HG03354 (cell line): Measurements from ENCODE around the gene PSME4.
"Not testable (repeated sequence)": the region's sequence is repeated elsewhere in the genome, so short reads cannot be mapped to it uniquely, and the experiment has no call there.

Experiments
- ATAC-seq: cut with Tn5 transposase; IDR thresholded peaks from one replicate; pipeline ENCODE4 v1.9.1; 2021; ENCODE audit warnings: mild to moderate bottlenecking; ENCODE audit not compliant: unreplicated experiment, poor library complexity, severe bottlenecking

The PSME4 gene

DNA sequence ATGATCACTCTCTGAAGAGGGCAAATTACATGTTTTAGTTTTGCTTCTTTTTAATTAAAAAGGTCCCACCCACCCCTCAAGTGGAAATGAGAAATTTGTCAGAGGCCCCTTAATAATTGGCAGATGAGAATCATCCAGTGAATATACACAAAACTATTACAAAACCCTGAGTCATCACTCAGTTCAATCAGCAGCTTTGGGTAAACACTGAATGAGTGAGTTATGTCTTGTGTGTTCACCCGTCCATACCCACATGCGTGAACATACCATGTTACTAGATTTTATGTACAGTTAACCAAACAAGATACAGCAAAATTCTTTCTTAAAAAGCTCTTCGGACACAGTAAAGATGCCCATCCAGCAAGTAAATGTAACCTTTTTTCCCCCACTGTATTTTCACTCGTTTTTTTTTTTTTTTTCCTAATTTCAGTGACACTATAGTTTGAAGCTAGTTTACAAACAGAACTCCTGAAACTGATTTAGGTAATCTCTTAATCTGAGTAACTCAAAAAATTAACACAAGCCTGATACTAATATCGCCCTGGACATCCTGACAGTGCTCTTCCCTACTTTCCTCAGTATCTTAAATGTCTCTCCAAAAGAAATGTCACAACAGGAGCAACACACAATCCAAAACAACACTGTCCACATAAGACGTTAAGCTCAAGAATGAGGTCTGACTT, 1.4 kb downstream of the PSME4 start:
- peak; percentile 32 for ATAC-seq

DNA sequence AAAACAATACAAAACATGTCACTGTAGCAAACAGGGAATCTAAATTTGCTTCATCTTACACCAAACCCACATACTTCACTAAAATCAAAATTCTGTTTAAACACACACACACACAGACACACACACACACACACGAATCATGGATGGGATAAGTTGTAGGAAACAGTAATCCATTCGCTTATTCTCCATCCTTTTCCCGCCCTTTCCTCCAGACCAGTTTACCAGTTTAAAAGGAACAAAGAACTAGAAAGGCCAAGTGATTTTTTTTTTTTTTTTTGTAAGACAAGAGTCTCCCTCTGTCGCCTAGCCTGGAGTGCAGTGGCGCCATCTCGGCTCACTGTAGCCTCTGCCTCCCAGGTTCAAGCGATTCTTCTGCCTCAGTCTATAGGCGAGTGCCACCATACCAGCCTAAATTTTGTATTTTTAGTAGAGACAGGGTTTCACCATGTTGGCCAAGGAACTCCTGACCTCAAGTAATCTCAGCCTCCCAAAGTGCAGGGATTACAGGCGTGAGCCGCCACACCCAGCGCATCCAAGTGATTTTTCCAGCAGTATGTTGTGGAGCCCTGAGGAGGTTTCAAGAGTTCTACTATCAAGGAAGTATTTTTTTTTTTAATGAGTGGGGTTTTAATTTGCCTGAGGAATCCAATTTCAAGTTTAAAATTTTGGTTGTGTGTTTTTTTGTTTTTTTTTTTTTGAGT, 5.7 kb downstream of the PSME4 start:
- no peak for ATAC-seq

DNA sequence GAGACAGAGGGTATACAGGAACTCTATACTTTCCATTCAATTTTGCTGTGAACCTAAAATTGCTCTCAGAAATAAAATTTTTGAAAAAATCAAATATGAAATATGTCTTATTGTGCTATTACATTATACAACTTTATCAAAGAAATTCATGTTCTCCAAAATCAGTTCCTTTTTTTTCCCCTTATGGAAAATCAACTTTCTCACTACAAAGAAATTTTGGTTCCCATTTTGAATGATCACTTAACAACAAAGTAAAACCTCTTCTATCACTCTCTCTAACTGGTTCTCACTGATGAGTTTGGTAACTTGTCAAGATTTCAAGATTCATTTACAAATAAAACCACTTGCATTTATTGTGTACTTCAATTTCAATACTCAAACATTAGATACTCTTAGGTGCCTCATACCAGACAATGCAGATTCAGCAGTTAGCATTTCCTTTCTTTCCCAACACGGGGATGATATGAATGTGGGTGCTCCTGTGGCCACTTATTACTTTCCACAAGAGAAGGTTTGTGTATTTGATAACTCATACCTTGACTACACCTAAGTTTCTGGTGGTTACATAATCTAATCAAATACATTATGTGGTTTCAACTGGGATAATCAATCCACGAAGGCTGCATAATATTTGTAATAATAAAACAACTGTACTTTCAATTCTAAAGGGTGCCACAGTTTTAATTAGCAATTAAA, 6.4 kb downstream of the PSME4 start:
- ATAC-seq = no peak

DNA sequence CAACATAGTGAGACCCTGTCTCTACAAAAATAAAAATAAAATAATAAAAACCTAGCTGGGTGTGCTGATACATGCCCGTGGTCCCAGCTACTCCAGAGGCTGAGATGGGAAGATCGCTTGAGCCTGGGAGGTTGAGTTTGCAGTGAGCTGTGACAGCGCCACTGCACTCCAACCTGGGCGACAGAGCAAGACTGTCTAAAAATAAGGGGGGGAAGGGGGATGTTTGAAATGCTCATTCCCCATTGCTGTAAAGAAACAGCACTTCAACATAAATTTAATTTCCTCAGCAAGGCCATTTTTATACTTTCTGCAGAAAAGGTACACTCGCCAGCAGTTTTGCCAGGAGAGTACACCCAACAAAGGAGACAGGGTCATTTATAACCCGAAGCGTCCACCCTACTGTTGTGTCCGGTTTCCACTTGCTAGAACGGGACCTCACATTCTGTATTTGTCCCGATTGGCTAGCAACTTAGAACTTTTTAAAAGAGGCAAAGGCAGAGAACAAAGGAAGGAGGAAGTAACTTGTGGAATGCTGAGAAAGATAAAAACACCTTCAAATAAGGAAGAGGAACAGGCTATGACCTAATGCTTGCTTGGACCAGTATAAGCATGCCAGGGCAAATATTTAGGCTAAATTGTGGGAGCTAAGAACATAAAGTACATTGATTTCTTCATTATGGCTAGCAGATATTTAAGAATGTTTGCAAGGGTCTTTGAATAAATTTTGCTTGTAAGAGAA, 9.1 kb downstream of the PSME4 start:
- not testable (repeated sequence) for ATAC-seq

DNA sequence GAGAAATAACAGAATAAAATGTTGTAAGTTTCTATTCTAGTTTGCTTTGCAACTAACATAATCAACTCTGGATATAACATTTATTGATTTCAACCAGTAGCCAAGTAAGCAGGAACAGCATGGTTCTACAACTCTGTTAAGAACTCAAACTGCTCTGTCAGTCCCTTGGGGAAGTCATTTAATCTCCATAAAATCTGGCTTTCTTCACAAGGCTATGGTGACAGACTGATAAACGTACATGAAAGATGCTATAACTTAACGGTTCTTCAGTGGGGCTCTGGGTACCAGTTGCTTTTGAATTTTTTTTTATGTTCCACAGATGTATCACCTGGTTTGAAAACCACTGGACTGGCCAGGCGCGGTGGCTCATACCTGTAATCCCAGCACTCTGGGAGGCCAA, 10.3 kb downstream of the PSME4 start:
- ATAC-seq = no peak

DNA sequence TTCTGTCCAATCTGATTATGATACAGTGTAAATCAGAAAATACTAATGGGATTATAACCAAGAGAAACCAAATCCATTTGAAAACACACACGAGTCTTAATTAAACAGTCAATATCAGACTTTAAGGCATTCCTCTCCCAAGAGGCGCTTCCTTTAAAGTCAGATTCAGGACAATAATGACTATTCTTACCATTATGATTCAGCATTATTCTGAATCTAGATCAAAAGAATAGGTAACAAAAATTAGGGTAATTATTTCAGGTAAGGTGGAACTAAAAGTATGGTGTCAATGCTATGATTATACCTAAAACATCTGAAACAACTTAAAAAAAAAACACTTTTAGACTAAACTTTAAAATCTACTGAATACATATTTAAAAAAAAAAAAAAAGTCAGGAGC, 12.3 kb downstream of the PSME4 start:
- no peak for ATAC-seq

DNA sequence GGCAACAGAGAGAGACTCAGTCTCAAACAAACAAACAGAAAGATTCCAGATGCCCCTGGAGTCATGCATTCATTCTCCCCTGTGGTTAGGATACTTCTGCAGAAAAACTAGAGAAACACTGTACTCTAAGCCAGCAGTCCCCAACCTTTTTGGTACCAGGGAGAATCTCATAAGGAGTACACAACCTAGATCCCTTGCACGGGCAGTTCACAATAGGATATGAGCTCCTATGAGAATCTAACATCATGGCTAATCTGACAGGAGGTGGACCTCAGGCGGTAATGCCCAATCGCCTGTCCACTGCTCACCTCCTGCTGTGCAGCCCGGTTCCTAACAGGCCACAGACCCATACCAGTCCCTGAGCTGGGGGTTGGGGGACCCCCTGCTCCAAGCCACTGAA, 18.3 kb downstream of the PSME4 start:
- no peak for ATAC-seq

DNA sequence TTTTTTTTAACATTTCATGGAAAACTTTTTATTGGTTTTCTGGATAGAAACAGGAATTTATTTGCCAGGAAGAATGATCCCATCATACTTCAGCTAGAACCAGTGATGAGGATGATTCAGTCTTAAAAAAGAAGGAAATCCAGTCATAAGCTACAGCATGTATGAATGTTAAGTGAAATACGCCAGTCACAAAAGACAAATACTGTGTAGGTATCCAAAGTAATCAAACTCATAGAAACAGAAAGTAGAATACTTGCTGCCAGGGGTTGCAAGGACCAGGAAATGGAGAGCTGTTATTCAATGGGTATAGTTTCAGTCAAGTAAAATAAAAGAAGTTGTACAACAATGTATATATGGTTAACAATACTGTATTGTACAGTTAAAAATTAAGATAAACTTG, 21.3 kb downstream of the PSME4 start:
- ATAC-seq = peak; percentile 65

DNA sequence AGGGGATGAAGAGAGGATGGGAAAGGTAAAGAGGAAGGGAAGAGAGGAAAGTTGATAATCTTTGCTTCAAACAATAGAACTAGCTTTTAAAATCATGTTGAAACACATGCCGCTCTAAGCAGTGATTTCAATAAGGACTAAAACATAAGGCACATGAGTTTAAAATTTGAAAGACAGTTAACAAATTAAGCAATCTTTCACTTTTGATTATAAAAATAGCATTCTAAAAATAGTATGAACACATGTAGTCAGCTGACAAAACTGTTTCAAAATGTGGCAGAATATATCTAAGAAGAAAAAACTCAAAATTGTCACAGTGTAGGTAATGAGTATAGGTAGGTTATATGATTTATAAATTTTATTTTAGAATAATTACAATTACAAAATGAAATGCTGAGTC, 25.3 kb downstream of the PSME4 start:
- no peak for ATAC-seq

DNA sequence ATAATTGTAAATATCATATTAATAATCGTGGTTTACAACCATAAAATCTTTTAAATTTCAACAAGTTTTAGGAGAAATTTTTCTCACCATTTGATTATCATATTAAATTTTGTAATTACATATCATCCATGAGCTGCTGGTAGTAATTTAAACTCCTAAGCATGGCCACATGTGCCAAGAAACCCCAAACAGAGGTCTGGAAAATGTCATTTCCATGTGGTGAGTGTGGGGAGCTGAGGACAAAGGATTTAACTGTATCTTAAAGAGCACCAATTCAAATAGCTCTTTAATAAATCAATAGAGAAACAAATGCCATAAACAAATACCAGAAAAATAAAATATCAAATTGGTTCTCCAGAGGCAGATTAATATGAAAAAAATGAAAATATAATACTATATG, 26.3 kb downstream of the PSME4 start:
- ATAC-seq = no peak

DNA sequence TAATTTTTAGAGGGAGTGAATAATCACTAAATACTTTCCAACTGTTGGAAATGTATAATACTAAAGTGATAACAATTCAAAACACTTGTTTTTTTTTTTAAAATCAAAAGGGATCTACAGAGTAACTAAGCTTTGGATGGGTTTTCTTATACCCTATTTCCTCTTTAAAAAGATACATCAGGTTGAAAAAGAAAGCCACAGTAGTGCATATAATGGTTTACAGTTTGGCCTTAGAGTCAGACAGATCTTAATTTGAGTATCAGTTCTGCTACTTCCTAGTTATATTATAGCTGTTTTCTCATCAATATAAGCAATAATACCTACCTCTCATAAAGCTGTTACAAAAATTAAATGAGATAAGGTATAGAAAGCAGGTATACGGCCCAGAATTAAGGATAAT, 28.5 kb downstream of the PSME4 start:
- peak; percentile 42 for ATAC-seq

DNA sequence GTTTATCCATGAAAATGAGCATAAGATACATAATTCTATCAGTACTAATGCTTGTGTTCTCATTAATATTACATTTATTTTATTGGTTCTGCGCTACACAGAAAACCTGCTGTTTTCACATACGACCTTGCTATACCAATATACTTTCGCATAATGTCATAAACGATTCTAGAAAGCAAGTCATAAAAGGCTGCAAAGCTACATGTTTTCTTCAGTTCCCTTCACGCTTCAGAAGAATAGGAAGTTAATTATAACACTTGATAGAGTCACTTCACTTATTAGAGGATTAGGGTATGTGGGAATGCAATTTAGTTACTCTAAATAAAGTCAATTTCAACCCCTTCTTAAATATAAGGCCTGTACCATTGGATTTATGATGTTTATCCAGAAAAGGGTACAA, 29.0 kb downstream of the PSME4 start:
- peak; percentile 83 for ATAC-seq

DNA sequence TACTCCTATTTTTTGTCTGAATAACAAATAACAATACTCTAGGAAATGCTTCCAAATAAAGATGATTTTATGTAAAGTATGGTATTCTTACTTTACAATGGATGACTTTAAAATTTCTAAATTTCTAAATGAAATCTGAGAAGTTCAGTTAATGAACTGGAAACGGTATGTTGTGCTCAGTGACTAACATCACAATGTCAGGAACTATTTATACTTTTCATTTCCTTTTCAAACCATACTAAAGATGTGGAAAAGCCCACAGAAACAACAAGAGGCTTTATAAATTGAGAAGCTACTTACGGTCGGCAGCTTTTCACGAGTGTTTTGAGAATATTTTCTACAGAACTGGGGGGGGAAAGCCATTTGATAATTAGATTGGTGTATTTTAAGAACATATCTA, 31.1 kb downstream of the PSME4 start:
- ATAC-seq = no peak

DNA sequence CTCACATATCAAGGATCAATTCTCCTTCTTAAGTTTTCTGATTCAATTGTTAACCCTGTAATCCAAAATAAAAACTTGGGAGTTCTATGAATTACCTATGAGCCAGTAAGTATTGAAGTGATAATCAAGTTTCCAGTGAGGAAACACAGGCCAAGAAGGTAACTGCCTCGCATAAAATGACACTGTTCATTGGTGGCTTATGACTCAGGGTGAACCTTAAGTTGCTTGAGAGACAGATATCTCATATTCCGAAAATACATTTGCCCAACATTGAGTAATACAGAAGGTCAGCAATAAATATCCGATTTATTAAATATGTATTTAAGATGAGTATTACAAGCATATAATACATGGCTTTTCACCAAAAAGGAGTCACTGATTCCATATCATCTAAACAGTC, 31.9 kb downstream of the PSME4 start:
- no peak for ATAC-seq

DNA sequence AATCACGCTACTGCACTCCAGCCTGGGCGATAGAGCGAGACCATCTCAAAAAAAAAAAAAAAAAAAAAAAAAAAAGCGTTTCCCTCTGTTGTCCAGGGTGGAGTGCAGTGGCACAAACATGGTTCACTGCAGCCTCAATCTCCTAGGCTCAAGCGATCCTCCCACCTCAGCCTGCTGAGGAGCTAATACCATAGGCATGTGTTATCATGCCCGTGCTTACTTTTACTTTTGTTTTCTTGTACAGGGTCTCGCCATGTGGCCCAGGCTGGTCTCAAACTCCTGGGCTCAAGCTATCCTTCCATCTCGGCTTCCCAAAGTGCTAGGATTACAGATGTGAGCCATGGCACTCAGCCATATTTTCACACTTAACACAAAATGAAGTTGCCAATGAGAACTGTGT, 37.5 kb downstream of the PSME4 start:
- ATAC-seq = no peak

DNA sequence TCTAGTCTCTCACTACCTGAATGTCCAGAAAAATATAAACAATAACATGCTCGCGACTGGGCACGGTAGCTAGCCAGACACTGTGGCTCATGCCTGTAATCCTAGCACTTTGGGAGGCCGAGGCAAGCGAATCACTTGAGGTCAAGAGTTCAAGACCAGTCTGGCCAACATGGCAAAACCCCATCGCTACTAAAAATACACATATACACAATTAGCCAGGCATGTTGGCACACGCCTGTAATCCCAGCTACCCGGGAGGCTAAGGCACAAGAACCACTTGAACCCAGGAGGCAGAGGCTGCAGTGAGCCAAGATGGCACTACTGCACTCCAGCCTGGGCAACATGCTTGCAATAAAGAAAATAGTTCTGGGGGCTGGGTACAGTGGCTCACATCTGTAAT, 44.5 kb downstream of the PSME4 start:
- not testable (repeated sequence) for ATAC-seq

DNA sequence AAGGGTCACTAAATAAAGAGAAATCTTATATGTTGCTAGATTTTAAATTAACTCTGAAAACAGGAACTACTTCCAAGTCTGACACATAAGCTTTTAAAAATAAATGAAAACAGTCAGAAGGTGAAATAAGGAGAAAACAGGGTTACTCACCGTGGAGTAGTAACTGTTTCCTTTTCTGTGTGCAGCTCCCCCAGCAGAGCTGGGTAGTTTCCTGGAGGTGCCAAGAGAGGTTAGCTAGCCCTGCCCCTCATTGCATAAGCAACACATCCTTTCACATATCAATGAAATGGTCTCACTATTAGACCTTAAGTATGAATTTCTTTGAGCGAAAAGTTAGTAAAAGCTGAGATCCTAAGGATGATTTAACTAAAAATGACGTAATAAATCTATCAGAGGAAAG, 57.1 kb downstream of the PSME4 start:
- peak; percentile 96 for ATAC-seq

DNA sequence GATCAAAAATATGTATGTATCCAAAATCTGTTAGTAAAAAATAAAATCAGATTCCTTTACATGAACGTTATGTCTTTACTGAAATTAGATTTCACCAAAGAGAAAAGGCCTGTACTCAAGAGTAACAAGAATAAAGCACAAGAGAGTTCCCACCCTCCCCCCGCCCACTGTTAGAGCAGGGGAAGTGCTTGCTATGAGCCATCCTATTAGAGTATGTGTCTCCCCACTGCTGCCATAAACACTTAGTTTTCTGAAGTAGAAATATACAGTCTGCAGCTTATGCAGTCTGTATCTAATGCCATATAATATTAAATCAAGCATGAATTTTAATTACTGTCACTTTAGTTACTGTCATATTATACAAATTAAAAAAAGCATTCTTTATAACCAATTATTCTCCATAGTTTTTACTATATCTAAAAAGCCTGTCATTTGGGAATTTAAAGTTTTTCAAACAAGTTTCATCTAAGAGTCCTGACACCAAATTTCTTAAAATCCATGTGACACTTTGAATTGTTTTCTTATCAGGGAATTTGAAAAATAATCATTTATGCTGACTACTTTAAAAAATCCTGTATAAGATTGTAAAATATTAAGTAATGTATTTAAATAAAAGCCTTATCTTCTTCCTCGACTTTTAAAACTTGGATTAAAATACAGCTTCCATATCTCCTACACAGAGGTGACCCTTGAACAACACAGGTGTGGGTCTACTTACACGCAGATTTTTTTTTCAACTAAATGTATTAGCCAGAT, 59.2 kb downstream of the PSME4 start:
- no peak for ATAC-seq

DNA sequence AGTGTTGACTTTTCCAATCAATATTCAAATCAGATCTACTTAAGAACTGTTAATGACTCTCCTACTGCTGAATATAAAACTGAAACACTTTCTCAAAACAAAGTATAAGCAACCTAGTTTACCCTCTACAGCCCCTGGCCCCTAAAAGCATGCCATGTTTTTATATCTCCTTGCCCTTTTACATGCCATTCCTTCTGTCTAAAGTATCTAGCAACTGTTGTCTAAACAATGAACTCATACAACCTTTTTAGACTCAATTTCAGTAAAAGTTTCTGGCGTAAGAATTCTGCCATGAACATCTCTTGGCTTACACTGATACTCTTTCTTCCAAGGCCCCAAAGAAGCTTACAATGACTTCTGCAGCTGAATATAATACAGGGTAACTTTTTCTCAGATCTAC, 63.2 kb downstream of the PSME4 start:
- ATAC-seq = no peak

DNA sequence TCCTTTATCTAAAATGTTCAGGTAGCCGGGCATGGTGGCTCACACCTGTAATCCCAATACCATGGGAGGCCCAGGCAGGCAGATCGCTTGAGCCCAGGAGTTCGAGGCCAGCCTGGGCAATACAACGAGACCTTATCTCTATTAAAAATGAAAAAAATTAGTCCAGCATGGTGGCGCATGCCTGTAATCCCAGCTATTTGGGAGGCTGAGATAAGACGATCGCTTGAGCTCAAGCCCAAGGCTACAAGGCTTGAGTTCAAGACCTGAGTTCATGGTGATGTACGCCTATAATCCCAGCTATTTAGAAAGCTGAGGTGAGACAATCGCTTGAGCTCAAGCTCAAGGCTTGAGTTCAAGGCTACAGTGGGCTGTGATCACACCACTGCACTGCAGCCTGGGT, 65.4 kb downstream of the PSME4 start:
- ATAC-seq = no peak
